ENCODE measurements around the gene ARHGAP4. TPM values are rescaled to one million over a fixed set of nuclear protein-coding genes. Genes with fewer than 3 reads are reported as not detected.

Gene ARHGAP4
- total RNA-seq, 4 donors from 2014 or later: 23.6 to 211 (median 57.6) TPM

DNA sequence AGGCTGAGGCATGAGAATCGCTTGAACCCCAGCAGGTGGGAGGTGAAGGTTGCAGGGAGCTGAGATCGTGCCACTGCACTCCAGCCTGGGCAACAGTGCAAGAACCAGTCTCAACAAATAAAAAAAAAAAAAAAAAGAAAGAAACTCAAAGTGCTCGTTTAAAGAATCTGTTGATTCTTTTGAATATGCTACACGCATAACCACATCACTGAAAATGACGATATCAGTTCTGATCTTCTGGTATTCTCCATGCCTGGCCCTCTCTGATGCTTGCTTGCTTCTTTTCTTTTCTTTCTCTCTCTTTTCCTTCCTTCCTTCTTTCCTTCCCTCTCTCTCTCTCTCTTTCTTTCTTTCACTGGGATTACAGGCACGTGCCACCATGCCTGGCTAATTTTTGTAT lies 14.3 kb downstream of the ARHGAP4 start:
- Histone ChIP-seq H3K27me3 (no peaks in the 10 kb centered on the region), H3K9me3 (no peaks in the 10 kb centered on the region), H3K4me1 (no peaks in the 10 kb centered on the region), H3K36me3 (no peaks in the 10 kb centered on the region), H3K27ac (no peak overlapping the region), H3K4me3 (no peak overlapping the region)
- TF ChIP-seq, protein P1, sequence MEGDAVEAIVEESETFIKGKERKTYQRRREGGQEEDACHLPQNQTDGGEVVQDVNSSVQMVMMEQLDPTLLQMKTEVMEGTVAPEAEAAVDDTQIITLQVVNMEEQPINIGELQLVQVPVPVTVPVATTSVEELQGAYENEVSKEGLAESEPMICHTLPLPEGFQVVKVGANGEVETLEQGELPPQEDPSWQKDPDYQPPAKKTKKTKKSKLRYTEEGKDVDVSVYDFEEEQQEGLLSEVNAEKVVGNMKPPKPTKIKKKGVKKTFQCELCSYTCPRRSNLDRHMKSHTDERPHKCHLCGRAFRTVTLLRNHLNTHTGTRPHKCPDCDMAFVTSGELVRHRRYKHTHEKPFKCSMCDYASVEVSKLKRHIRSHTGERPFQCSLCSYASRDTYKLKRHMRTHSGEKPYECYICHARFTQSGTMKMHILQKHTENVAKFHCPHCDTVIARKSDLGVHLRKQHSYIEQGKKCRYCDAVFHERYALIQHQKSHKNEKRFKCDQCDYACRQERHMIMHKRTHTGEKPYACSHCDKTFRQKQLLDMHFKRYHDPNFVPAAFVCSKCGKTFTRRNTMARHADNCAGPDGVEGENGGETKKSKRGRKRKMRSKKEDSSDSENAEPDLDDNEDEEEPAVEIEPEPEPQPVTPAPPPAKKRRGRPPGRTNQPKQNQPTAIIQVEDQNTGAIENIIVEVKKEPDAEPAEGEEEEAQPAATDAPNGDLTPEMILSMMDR (IDR thresholded peaks at IDR 0.05): no peak
- TF ChIP-seq POLR2A (IDR thresholded peaks at IDR 0.05): no peak
- DNase-seq: no peak

DNA sequence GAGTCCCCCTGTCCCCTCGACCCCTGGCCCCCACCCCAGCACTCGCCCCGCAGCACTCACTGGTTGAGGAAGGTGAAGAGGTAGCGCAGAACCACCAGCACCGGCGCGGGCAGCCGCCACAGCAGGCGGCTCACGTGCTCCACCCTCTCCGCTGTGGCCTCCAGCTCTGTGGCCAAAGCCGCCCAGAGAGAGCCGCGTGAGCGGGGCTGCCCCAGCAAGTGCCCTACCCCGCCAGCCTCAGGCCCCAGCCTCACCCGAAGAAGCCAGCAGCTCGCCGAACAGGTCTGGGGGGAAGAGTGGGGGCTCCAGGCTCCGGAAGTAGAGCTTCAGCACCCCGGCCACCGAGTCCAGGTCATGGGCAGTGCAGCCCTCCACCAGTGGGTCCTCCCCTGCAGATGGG lies 15.6 kb downstream of the ARHGAP4 start:
- Histone ChIP-seq H3K36me3 (no peaks in the 10 kb centered on the region), H3K4me1 (no peaks in the 10 kb centered on the region), H3K4me3 (no peak overlapping the region), H3K27me3 (no peaks in the 10 kb centered on the region), H3K9me3 (no peaks in the 10 kb centered on the region), H3K27ac (no peak overlapping the region)
- DNase-seq: no peak
- TF ChIP-seq POLR2A (IDR thresholded peaks at IDR 0.05): no peak
- TF ChIP-seq, protein P1 (IDR thresholded peaks at IDR 0.05): no peak

DNA sequence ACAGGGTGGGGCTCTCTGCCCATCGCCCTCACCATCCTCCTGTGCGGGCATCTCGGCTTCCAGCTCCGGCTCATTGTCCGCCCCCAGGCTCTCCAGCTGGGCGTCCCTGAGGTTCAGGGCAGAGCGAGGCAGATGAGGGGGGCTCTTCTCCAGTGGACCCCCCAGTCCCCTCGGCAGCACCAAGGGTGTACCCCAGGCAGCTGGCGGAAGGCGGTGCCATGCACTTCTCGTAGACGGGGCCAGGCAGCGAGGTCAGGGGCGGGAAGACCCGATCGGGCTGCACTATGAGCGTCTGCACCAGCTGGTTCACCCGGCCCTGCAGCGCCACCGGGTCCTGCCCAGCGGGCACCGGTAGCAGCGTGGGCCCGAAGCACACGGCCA lies 16.1 kb downstream of the ARHGAP4 start:
- Histone ChIP-seq H3K4me1 (no peaks in the 10 kb centered on the region), H3K4me3 (no peak overlapping the region), H3K9me3 (no peaks in the 10 kb centered on the region), H3K36me3 (no peaks in the 10 kb centered on the region), H3K27me3 (no peaks in the 10 kb centered on the region), H3K27ac (no peak overlapping the region)
- DNase-seq: no peak
- no peak for TF ChIP-seq POLR2A (IDR thresholded peaks at IDR 0.05)
- TF ChIP-seq, protein P1 (IDR thresholded peaks at IDR 0.05): no peak

DNA sequence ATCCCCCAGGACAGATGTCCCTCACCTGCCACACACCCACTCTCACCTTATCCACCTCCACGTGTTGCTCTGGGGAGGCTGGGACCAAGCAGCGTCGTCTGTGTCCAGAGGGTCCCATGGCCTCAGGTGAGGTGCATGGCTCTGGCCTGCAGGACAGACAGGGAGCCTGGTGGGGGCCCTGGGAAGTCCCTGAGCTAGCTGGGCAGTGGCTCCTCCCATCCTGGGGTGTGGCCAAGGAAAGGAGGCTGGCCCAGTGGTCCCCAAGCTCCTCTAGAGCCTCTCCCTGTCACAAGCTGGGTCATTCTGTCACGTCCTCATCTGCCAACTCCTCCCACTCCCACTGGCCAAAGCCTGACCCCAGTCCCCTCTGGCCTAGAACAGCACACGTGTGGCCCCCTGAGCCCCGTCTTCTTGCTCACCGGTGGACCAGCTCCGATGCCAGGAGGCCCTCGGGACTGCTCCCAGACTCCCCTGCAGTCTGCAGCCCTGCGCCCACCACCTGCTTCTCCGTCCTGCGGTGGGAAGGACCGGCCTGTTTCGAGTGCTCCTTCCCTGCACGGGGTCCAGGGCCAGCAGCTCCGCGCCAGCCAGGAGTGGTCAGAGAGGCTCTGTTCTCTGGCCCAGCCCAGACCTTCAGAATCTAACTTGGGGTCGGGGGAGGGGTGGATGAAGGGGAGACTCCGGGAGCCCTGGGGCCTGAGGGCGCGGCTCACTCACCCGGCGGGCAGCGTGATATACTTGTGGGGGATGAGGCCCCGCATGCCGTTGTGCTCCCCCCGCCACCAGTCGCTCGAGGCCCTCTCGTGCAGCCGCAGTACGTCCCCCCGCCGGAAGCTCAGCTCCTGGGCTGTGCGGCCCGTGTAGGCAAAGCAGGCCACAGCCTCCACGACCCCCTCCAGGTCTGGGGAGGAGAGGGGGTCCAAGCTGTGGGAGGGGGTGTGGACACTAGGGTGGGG lies 16.8 kb downstream of the ARHGAP4 start:
- no peaks in the 10 kb centered on the region for H3K9me3 ChIP-seq
- TF ChIP-seq, protein P1 (IDR thresholded peaks at IDR 0.05): no peak
- TF ChIP-seq POLR2A (IDR thresholded peaks at IDR 0.05): no peak
- DNase-seq: no peak
- H3K4me3 ChIP-seq: no peak overlapping the region
- no peaks in the 10 kb centered on the region for H3K36me3 ChIP-seq
- no peak overlapping the region for H3K27ac ChIP-seq
- H3K27me3 ChIP-seq: no peaks in the 10 kb centered on the region
- peaks cover 0 to under 1% (median 0%) of the 10 kb centered on the region in 4 donors for H3K4me1 ChIP-seq

DNA sequence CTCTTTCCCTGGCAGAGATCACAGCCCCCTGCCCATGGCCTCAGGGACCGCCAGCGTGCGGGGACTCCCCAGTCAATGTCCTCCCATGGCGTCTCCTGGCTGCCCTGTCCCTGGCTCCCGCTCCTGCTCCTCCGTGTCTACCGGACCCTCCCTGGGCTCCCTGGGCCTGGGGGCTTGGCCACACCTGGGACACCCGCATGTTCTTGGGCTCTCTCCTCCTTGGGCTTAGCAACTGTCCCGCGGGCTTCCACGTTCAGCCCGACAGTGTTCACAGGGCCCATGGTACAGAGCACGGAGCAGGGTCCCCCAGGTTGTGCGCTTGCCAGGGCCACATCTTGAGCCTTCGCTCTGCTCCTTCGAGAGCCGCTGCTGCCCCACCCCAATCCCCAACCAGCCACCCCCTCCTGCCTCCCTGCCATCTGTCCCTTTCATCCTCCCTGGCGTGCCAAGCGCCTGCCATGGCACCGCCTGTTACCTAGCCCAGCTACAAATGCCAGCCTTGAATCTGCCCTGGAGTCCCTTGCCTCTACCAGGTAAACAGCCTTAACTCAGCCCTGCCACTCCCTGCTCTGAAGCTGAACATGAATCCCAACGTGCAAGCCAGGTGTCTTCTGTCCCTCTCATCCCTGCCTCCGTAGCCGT lies 17.7 kb downstream of the ARHGAP4 start:
- Histone ChIP-seq H3K27ac (no peak overlapping the region), H3K4me1 (peaks cover 0 to 8% (median 0%) of the 10 kb centered on the region in 4 donors), H3K4me3 (no peak overlapping the region), H3K36me3 (no peaks in the 10 kb centered on the region), H3K27me3 (no peaks in the 10 kb centered on the region), H3K9me3 (no peaks in the 10 kb centered on the region)
- DNase-seq: no peak
- TF ChIP-seq, protein P1 (IDR thresholded peaks at IDR 0.05): no peak
- TF ChIP-seq POLR2A (IDR thresholded peaks at IDR 0.05): no peak

Data from Peyer's patch (tissue), 4 donors.